Right lobe of liver (tissue), 6 donors: ENCODE data around the gene TUFT1. TPM values are rescaled to one million over a fixed set of nuclear protein-coding genes. Genes with fewer than 3 reads are reported as not detected.

Experiments used
- ATAC-seq, 4 donors: fragments of 200-7000 bp; cut with Tn5 transposase; one replicate each; pipeline ENCODE4 v1.9.1; 2020; ENCODE audit warnings: mild to moderate bottlenecking in 4 of 4, moderate library complexity in 4 of 4
- DNase-seq, 3 donors: peaks; one replicate each; pipeline ENCODE4 v3.0.0-alpha.2; 2020
- H3K27ac ChIP-seq, 3 donors: fragments of 200-600 bp; one replicate each; pipeline ENCODE4 v1.8.0; 2022
- H3K27me3 ChIP-seq, 2 donors: fragments of 200-600 bp; one replicate each; pipeline ENCODE4 v1.8.0; 2022
- H3K36me3 ChIP-seq, 4 donors: fragments of 200-600 bp; sonication (generic) in 1 of 4; one replicate each; pipeline versions ENCODE4 v1.5.1 to v1.8.0; 2017 to 2022; ENCODE audit warnings: control low read depth in 1 of 4
- H3K4me1 ChIP-seq, 4 donors: fragments of 200-600 bp; sonication (generic) in 1 of 4; one replicate each; pipeline versions ENCODE4 v1.5.1 to v1.8.0; 2017 to 2022; ENCODE audit warnings: control low read depth in 1 of 4
- H3K4me3 ChIP-seq, 3 donors: fragments of 200-600 bp; one replicate each; pipeline ENCODE4 v1.8.0; 2022
- H3K9me3 ChIP-seq, 4 donors: fragments of 200-600 bp; sonication (generic) in 1 of 4; one replicate each; pipeline versions ENCODE4 v1.5.1 to v1.8.0; 2017 to 2022; ENCODE audit warnings: control low read depth in 1 of 4
- CTCF ChIP-seq, 4 donors: fragments of 200-600 bp in 3 of 4; fragments of 450-650 bp in 1 of 4; IDR thresholded peaks; one replicate each; pipeline versions ENCODE4 v1.5.1 to v1.8.0; 2016 to 2022; ENCODE audit warnings: antibody characterized with exemption in 4 of 4, mild to moderate bottlenecking in 2 of 4
- POLR2A ChIP-seq: fragments of 450-650 bp; IDR thresholded peaks from one replicate; pipeline ENCODE4 v1.6.1; 2017; ENCODE audit warnings: antibody characterized with exemption, mild to moderate bottlenecking
- WGBS: methylation state at CpG from one replicate; pipeline ENCODE4 v1.1.6; 2018; ENCODE audit warnings: low coverage, low lambda C conversion rate; ENCODE audit not compliant: insufficient coverage; ENCODE audit errors: missing lambda C conversion rate; 5-methylcytosine and 5-hydroxymethylcytosine counted together
- intact Hi-C, 2 donors: fragments of 100-400 bp; cut with DNase I; formaldehyde crosslinking; loops; one replicate each; pipeline versions ENCODE4 v1.11.2 to v1.14.1; 2022
- total RNA-seq, 6 experiments: library from RNA; depleted of rRNA in 2 of 6; stranded (reverse); fragments of >200 nt in 2 of 6; fragmentation: NEBNext Ultra II Directional in 3 of 6; extraction: Animal tissue kit (Norgen Biotek cat#: 25700) in 3 of 6; gene quantifications; one replicate each; pipeline versions ENCODE4 v1.1.0 to v1.2.4, GENCODE V29; 2016 to 2023
- donor health status: DM: no; HTN: yes; CAD: no.
- donor health status: DM: no; HTN: no; CAD: no.
- donor health status: DM: no; HTN: no; CAD: no.
- donor health status: DM: no; HTN: yes; CAD: no.
- donor health status: DM: no; HTN: yes; CAD: no.

The TUFT1 gene
- total RNA-seq, 6 experiments from 2014 or later = 1.6 to 8.0 (median 3.1) TPM

GRCh38 chr1:151514366-151514765, 25.7 kb upstream of the TUFT1 start:
- WGBS = 25% methylated on average over 4 of the region's 4 CpGs
- H3K27me3 ChIP-seq = no peaks in the 10 kb centered on the region
- DNase-seq (peak in 2 of 3 donors; percentile 28 to 85), ATAC-seq (peak; percentile 35 to 60 (median 43))
- TF ChIP-seq POLR2A (no peak), CTCF (IDR thresholded peaks at IDR 0.05) (no peak)
- intact Hi-C loops = no loop called here
- no peaks in the 10 kb centered on the region for H3K9me3 ChIP-seq
- peak overlapping the region; percentile 82 to 97 (median 90) for H3K27ac ChIP-seq
- peak overlapping the region in 2 of 3 donors; percentile 67 to 72 for H3K4me3 ChIP-seq
- H3K36me3 ChIP-seq = peaks cover 0 to 11% (median 4%) of the 10 kb centered on the region in 4 donors
- peaks cover 0 to 61% (median 15%) of the 10 kb centered on the region in 4 donors for H3K4me1 ChIP-seq

GRCh38 chr1:151515265-151515664, 24.8 kb upstream of the TUFT1 start:
- Histone ChIP-seq H3K27ac (peak overlapping the region; percentile 82 to 97 (median 90)), H3K4me1 (peaks cover 0 to 59% (median 15%) of the 10 kb centered on the region in 4 donors), H3K9me3 (no peaks in the 10 kb centered on the region), H3K27me3 (no peaks in the 10 kb centered on the region), H3K36me3 (peaks cover 0 to 19% (median 6%) of the 10 kb centered on the region in 4 donors), H3K4me3 (no peak overlapping the region)
- no peak for DNase-seq
- 98% methylated on average over 4 of the region's 4 CpGs for WGBS
- TF ChIP-seq CTCF (IDR thresholded peaks at IDR 0.05) (no peak), POLR2A (no peak)
- ATAC-seq = no peak
- intact Hi-C loops = no loop called here

GRCh38 chr1:151516031-151516511, 24.0 kb upstream of the TUFT1 start:
- Histone ChIP-seq H3K4me1 (peaks cover 0 to 56% (median 15%) of the 10 kb centered on the region in 4 donors), H3K36me3 (peaks cover 0 to 22% (median 9%) of the 10 kb centered on the region in 4 donors), H3K9me3 (no peaks in the 10 kb centered on the region), H3K4me3 (no peak overlapping the region), H3K27ac (peak overlapping the region; percentile 22 to 97 (median 55)), H3K27me3 (no peaks in the 10 kb centered on the region)
- DNase-seq (peak in 1 of 3 donors; percentile 78), ATAC-seq (peak in 2 of 4 donors; percentile 10)
- no peak for TF ChIP-seq CTCF (IDR thresholded peaks at IDR 0.05)
- no peak for TF ChIP-seq POLR2A
- WGBS = 10% methylated on average over 1 of the region's 1 CpG
- intact Hi-C loops = no loop called here

GRCh38 chr1:151518431-151518830, 21.7 kb upstream of the TUFT1 start:
- DNase-seq = no peak
- Histone ChIP-seq H3K4me1 (peaks cover 0 to 42% (median 15%) of the 10 kb centered on the region in 4 donors), H3K27ac (no peak overlapping the region), H3K27me3 (no peaks in the 10 kb centered on the region), H3K9me3 (no peaks in the 10 kb centered on the region), H3K4me3 (no peak overlapping the region), H3K36me3 (peaks cover 0 to 26% (median 14%) of the 10 kb centered on the region in 4 donors)
- ATAC-seq = no peak
- intact Hi-C loops = no loop called here
- WGBS = 95% methylated on average over 4 of the region's 12 CpGs
- TF ChIP-seq POLR2A (no peak), CTCF (IDR thresholded peaks at IDR 0.05) (no peak)
